Stomach smooth muscle (tissue), 2 donors: ENCODE results near the gene ING5.
"Not testable (repeated sequence)": the region's sequence is repeated elsewhere in the genome, so short reads cannot be mapped to it uniquely, and the experiment has no call there.

Source experiments
- H3K27ac ChIP-seq: one replicate; pipeline ENCODE4 v1.7.0; 2013; ENCODE audit warnings: mild to moderate bottlenecking, low read length, inconsistent platforms
- H3K27me3 ChIP-seq, 2 donors: one replicate each; pipeline ENCODE4 v1.7.0; 2013; ENCODE audit warnings: low read length in 2 of 2; ENCODE audit not compliant: insufficient read depth in 2 of 2, control insufficient read depth in 1 of 2
- H3K36me3 ChIP-seq, 2 donors: one replicate each; pipeline ENCODE4 v1.7.0; 2013; ENCODE audit warnings: low read length in 2 of 2; ENCODE audit not compliant: control insufficient read depth in 2 of 2, insufficient read depth in 2 of 2
- H3K4me1 ChIP-seq: one replicate; pipeline ENCODE4 v1.7.0; 2013; ENCODE audit warnings: low read length; ENCODE audit not compliant: control insufficient read depth, insufficient read depth
- H3K4me3 ChIP-seq, 2 donors: one replicate each; pipeline ENCODE4 v1.7.0; 2013; ENCODE audit warnings: low read length in 2 of 2
- H3K9ac ChIP-seq, 2 donors: one replicate each; pipeline ENCODE4 v1.7.0; 2013; ENCODE audit warnings: low read length in 2 of 2, mild to moderate bottlenecking in 1 of 2
- H3K9me3 ChIP-seq, 2 donors: one replicate each; pipeline ENCODE4 v1.7.0; 2013; ENCODE audit warnings: low read length in 2 of 2; ENCODE audit not compliant: control insufficient read depth in 2 of 2
- donor health status: healthy.
- donor health status: Pancreatic carcinoma.

Gene ING5

GRCh38 chr2:241741016-241741415 lies 39.2 kb downstream of the ING5 start:
- no peaks in the 10 kb centered on the region for H3K9me3 ChIP-seq
- H3K36me3 ChIP-seq = peaks cover 13 to 22% of the 10 kb centered on the region in 2 donors
- no peaks in the 10 kb centered on the region for H3K27me3 ChIP-seq
- H3K9ac ChIP-seq = no peak overlapping the region
- no peak overlapping the region for H3K4me3 ChIP-seq
- H3K27ac ChIP-seq = no peak overlapping the region
- no peaks in the 10 kb centered on the region for H3K4me1 ChIP-seq

- H3K36me3 ChIP-seq = peaks cover 13 to 25% of the 10 kb centered on the region in 2 donors
- H3K9me3 ChIP-seq = no peaks in the 10 kb centered on the region
- H3K9ac ChIP-seq = no peak overlapping the region
- H3K4me3 ChIP-seq = no peak overlapping the region
- H3K27ac ChIP-seq = no peak overlapping the region
- no peaks in the 10 kb centered on the region for H3K27me3 ChIP-seq
- no peaks in the 10 kb centered on the region for H3K4me1 ChIP-seq
Measured at GRCh38 chr2:241742320-241742939, 40.6 kb downstream of the ING5 start.

GRCh38 chr2:241743008-241743407 lies 41.2 kb downstream of the ING5 start:
- not testable (repeated sequence) for H3K27me3 ChIP-seq, H3K27ac ChIP-seq, H3K4me3 ChIP-seq, H3K9ac ChIP-seq, H3K4me1 ChIP-seq, H3K9me3 ChIP-seq
- H3K36me3 ChIP-seq = peaks cover 13 to 24% of the 10 kb centered on the region in 2 donors

GRCh38 chr2:241743620-241744019 lies 41.8 kb downstream of the ING5 start:
- no peaks in the 10 kb centered on the region for H3K9me3 ChIP-seq
- H3K4me1 ChIP-seq = no peaks in the 10 kb centered on the region
- H3K27me3 ChIP-seq = no peaks in the 10 kb centered on the region
- peaks cover 10 to 22% of the 10 kb centered on the region in 2 donors for H3K36me3 ChIP-seq
- no peak overlapping the region for H3K4me3 ChIP-seq
- H3K9ac ChIP-seq = no peak overlapping the region
- H3K27ac ChIP-seq = no peak overlapping the region

GRCh38 chr2:241744028-241744754 lies 42.4 kb downstream of the ING5 start:
- Histone ChIP-seq H3K27me3 (no peaks in the 10 kb centered on the region), H3K9me3 (no peaks in the 10 kb centered on the region), H3K36me3 (peaks cover 10 to 25% of the 10 kb centered on the region in 2 donors), H3K27ac (no peak overlapping the region), H3K4me3 (no peak overlapping the region), H3K4me1 (no peaks in the 10 kb centered on the region), H3K9ac (no peak overlapping the region)

GRCh38 chr2:241745276-241745675 lies 43.4 kb downstream of the ING5 start:
- H3K9me3 ChIP-seq = no peaks in the 10 kb centered on the region
- no peaks in the 10 kb centered on the region for H3K4me1 ChIP-seq
- H3K36me3 ChIP-seq = peaks cover 10 to 25% of the 10 kb centered on the region in 2 donors
- no peak overlapping the region for H3K4me3 ChIP-seq
- H3K9ac ChIP-seq = no peak overlapping the region
- no peak overlapping the region for H3K27ac ChIP-seq
- no peaks in the 10 kb centered on the region for H3K27me3 ChIP-seq

- H3K4me1 ChIP-seq = no peaks in the 10 kb centered on the region
- no peak overlapping the region for H3K4me3 ChIP-seq
- H3K9me3 ChIP-seq = no peaks in the 10 kb centered on the region
- no peak overlapping the region for H3K27ac ChIP-seq
- no peaks in the 10 kb centered on the region for H3K27me3 ChIP-seq
- peaks cover 10 to 26% of the 10 kb centered on the region in 2 donors for H3K36me3 ChIP-seq
- no peak overlapping the region for H3K9ac ChIP-seq
Measured at GRCh38 chr2:241746084-241746483, 44.2 kb downstream of the ING5 start.

GRCh38 chr2:241748468-241749256 lies 46.8 kb downstream of the ING5 start:
- Histone ChIP-seq H3K27me3 (no peaks in the 10 kb centered on the region), H3K36me3 (peaks cover 14 to 32% of the 10 kb centered on the region in 2 donors), H3K9ac (no peak overlapping the region), H3K27ac (no peak overlapping the region), H3K4me3 (no peak overlapping the region), H3K9me3 (no peaks in the 10 kb centered on the region), H3K4me1 (no peaks in the 10 kb centered on the region)

GRCh38 chr2:241750076-241750840 lies 48.4 kb downstream of the ING5 start:
- H3K4me3 ChIP-seq = no peak overlapping the region
- H3K9ac ChIP-seq = no peak overlapping the region
- H3K36me3 ChIP-seq = peaks cover 8 to 23% of the 10 kb centered on the region in 2 donors
- no peak overlapping the region for H3K27ac ChIP-seq
- H3K27me3 ChIP-seq = no peaks in the 10 kb centered on the region
- H3K9me3 ChIP-seq = no peaks in the 10 kb centered on the region
- no peaks in the 10 kb centered on the region for H3K4me1 ChIP-seq

GRCh38 chr2:241751152-241751551 lies 49.3 kb downstream of the ING5 start:
- peaks cover 9 to 24% of the 10 kb centered on the region in 2 donors for H3K36me3 ChIP-seq
- H3K9ac ChIP-seq = no peak overlapping the region
- no peaks in the 10 kb centered on the region for H3K4me1 ChIP-seq
- no peak overlapping the region for H3K27ac ChIP-seq
- no peak overlapping the region for H3K4me3 ChIP-seq
- no peaks in the 10 kb centered on the region for H3K27me3 ChIP-seq
- H3K9me3 ChIP-seq = no peaks in the 10 kb centered on the region
